PC-9 (cell line): ENCODE data around the gene ZC3HAV1. TPM values are rescaled to one million over a fixed set of nuclear protein-coding genes. Genes with fewer than 3 reads are reported as not detected.

Source experiments
- BruUV-seq: library from RNA; stranded (reverse); fragments of 400-500 nt; replicated peaks from 2 replicates; lab custom pipeline; 2021; lab: Mats Ljungman, UMichigan
- CTCF ChIA-PET: fragments of 300-600 bp; sonication (Branson Sonifier 250); formaldehyde crosslinking; loops from one replicate; lab custom pipeline; 2022; ENCODE audit warnings: antibody characterized with exemption; lab: Charles Lee
- POLR2A ChIA-PET: fragments of 300-600 bp; sonication (Branson Sonifier 250); formaldehyde crosslinking; loops from one replicate; lab custom pipeline; 2022; ENCODE audit warnings: antibody characterized with exemption; ENCODE audit not compliant: unreplicated experiment; lab: Charles Lee
- DNase-seq, 2 experiments: peaks; one replicate each; pipeline versions ENCODE4 v3.0.0 to v3.0.0-alpha.2; 2015 to 2022; ENCODE audit warnings: mixed read lengths in 1 of 2
- H2AFZ ChIP-seq: fragments of 200-600 bp; sonication (generic); 2 replicates; pipeline ENCODE4 v1.8.1; 2017; ENCODE audit warnings: antibody characterized with exemption
- H3F3A ChIP-seq: fragments of 200-600 bp; sonication (generic); 2 replicates; pipeline ENCODE4 v1.8.1; 2017; ENCODE audit warnings: antibody characterized with exemption, mild to moderate bottlenecking, low read depth; ENCODE audit not compliant: insufficient read depth
- H3K27ac ChIP-seq: fragments of 200-600 bp; sonication (generic); 2 replicates; pipeline ENCODE4 v1.6.1; 2016; ENCODE audit warnings: mixed run types
- H3K27me3 ChIP-seq: fragments of 200-600 bp; sonication (generic); 2 replicates; pipeline ENCODE4 v1.6.1; 2016; ENCODE audit warnings: low read depth, mixed run types; ENCODE audit not compliant: insufficient read depth
- H3K36me3 ChIP-seq: fragments of 200-600 bp; sonication (generic); 2 replicates; pipeline ENCODE4 v1.6.1; 2016; ENCODE audit warnings: low read depth, mixed run types
- H3K4me1 ChIP-seq: fragments of 200-600 bp; sonication (generic); replicated peaks from 2 replicates; pipeline ENCODE4 v1.6.1; 2016; ENCODE audit warnings: mixed run types; ENCODE audit not compliant: insufficient read depth
- H3K4me2 ChIP-seq: fragments of 200-600 bp; sonication (generic); 2 replicates; pipeline ENCODE4 v1.6.1; 2017; ENCODE audit warnings: mixed run types
- H3K4me3 ChIP-seq: fragments of 200-600 bp; sonication (generic); 2 replicates; pipeline ENCODE4 v1.6.1; 2016; ENCODE audit warnings: mixed run types
- H3K79me2 ChIP-seq: fragments of 200-600 bp; sonication (generic); 2 replicates; pipeline ENCODE4 v1.6.1; 2017; ENCODE audit warnings: low read depth, mixed run types
- H3K9me2 ChIP-seq: fragments of 200-600 bp; sonication (generic); 2 replicates; pipeline ENCODE4 v1.8.1; 2017; ENCODE audit warnings: mild to moderate bottlenecking; ENCODE audit not compliant: insufficient read depth
- H3K9me3 ChIP-seq: fragments of 200-600 bp; sonication (generic); 2 replicates; pipeline ENCODE4 v1.8.1; 2016; ENCODE audit warnings: low read depth; ENCODE audit not compliant: insufficient read depth
- H4K20me1 ChIP-seq: fragments of 200-600 bp; sonication (generic); 2 replicates; pipeline ENCODE4 v1.8.1; 2017; ENCODE audit not compliant: insufficient read depth
- CTCF ChIP-seq: fragments of 200-600 bp; sonication (generic); conservative IDR thresholded peaks from 2 replicates; pipeline ENCODE4 v1.6.1; 2017; ENCODE audit warnings: mixed run types, antibody characterized with exemption, mild to moderate bottlenecking, moderate library complexity
- EZH2 ChIP-seq: fragments of 200-600 bp; sonication (generic); IDR thresholded peaks from 2 replicates; pipeline ENCODE4 v1.8.0; 2017; ENCODE audit warnings: antibody characterized with exemption, low read depth
- intact Hi-C: fragments of 100-400 bp; cut with micrococcal nuclease; formaldehyde crosslinking; loops from one replicate; pipeline ENCODE4 v1.10.0; 2022; ENCODE audit not compliant: unreplicated experiment
- total RNA-seq: library from RNA; stranded (reverse); gene quantifications from 2 replicates; pipeline ENCODE4 v1.2.3, GENCODE V29; 2021

Gene ZC3HAV1
- total RNA-seq, 1 experiment from 2014 or later = 36.7 TPM

- ChIA-PET CTCF (no interaction called here), POLR2A (no interaction called here)
- H3K36me3 ChIP-seq = no peaks in the 10 kb centered on the region
- no peak overlapping the region for H3K4me3 ChIP-seq
- peaks cover 18% of the 10 kb centered on the region for H3K4me1 ChIP-seq
- H3K4me2 ChIP-seq = no peak overlapping the region
- DNase-seq = no peak
- no peaks in the 10 kb centered on the region for H3K9me3 ChIP-seq
- H3K27me3 ChIP-seq = no peaks in the 10 kb centered on the region
- BruUV-seq = no TSS peak
- no peak for TF ChIP-seq EZH2
- no peak for TF ChIP-seq CTCF
- H3F3A ChIP-seq = peaks cover 10% of the 10 kb centered on the region; the same call in 1 of the 2 replicates
- H3K79me2 ChIP-seq = peaks cover 11% of the 10 kb centered on the region
- no peaks in the 10 kb centered on the region for H3K9me2 ChIP-seq
- no peak overlapping the region for H2AFZ ChIP-seq
- no peaks in the 10 kb centered on the region for H4K20me1 ChIP-seq
- H3K27ac ChIP-seq = no peak overlapping the region
- intact Hi-C loops = no loop called here
Observed at GRCh38 chr7:139112316-139112715, 2.8 kb upstream of the ZC3HAV1 start.

- no peaks in the 10 kb centered on the region for H4K20me1 ChIP-seq
- DNase-seq = no peak
- H2AFZ ChIP-seq = no peak overlapping the region
- H3K79me2 ChIP-seq = peaks cover 15% of the 10 kb centered on the region
- H3K27me3 ChIP-seq = no peaks in the 10 kb centered on the region
- ChIA-PET POLR2A (no interaction called here), CTCF (no interaction called here)
- no peaks in the 10 kb centered on the region for H3K9me2 ChIP-seq
- intact Hi-C loops = no loop called here
- no peaks in the 10 kb centered on the region for H3K36me3 ChIP-seq
- no peak overlapping the region for H3K4me3 ChIP-seq
- H3K9me3 ChIP-seq = no peaks in the 10 kb centered on the region
- H3K4me2 ChIP-seq = no peak overlapping the region
- no TSS peak for BruUV-seq
- H3K27ac ChIP-seq = no peak overlapping the region
- TF ChIP-seq CTCF = no peak
- no peak for TF ChIP-seq EZH2
- H3F3A ChIP-seq = peaks cover 9% of the 10 kb centered on the region; the same call in 1 of the 2 replicates
- H3K4me1 ChIP-seq = peaks cover 18% of the 10 kb centered on the region
Observed at GRCh38 chr7:139111811-139112301, 2.3 kb upstream of the ZC3HAV1 start.

GRCh38 chr7:139111147-139111546 lies 1.6 kb upstream of the ZC3HAV1 start:
- Histone ChIP-seq H3K27me3 (no peaks in the 10 kb centered on the region), H3K4me3 (no peak overlapping the region), H3K4me2 (no peak overlapping the region), H3K9me2 (no peaks in the 10 kb centered on the region), H3K36me3 (no peaks in the 10 kb centered on the region), H3K9me3 (no peaks in the 10 kb centered on the region), H3K4me1 (peaks cover 21% of the 10 kb centered on the region), H2AFZ (no peak overlapping the region), H4K20me1 (no peaks in the 10 kb centered on the region), H3K27ac (no peak overlapping the region), H3K79me2 (peaks cover 22% of the 10 kb centered on the region), H3F3A (peaks cover 9% of the 10 kb centered on the region)
- no peak for DNase-seq
- ChIA-PET CTCF (no interaction called here), POLR2A (no interaction called here)
- no TSS peak for BruUV-seq
- intact Hi-C loops = no loop called here
- TF ChIP-seq EZH2 = no peak
- no peak for TF ChIP-seq CTCF
